Stimulated activated CD4-positive, alpha-beta T cell treated with anti-CD3 and anti-CD28 coated beads, Interleukin-15, amount 100 ng/mL, for 24 hours (primary cell): ENCODE measurements around the gene REPS2.

ENCODE experiments used
- DNase-seq: peaks from one replicate; pipeline ENCODE4 v3.0.0-alpha.2; 2020

The REPS2 gene

DNA sequence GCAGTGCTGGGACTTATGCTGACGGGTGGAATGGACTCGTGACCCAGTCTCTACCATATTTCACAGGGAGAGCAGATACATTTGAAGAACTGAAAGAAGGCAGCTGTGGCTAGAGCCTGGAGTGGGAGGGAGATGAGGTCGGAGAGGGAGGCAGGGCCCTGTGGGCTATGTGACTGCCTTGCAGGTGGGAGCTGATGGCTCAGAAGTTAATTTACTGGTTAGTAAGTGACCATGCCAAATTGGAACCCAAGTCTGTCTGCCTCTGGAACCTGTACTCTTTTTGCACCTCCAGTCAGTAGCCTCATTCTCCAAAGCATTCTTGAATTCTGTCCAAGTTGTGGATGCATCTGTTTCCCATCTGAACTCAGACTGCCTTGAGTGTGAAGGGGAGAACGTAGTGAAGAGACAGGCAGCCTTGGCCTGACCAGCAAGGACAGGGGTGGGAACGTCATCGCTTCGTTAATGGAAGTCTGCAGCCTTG is 92.3 kb downstream of the REPS2 start:
- DNase-seq = no peak

DNA sequence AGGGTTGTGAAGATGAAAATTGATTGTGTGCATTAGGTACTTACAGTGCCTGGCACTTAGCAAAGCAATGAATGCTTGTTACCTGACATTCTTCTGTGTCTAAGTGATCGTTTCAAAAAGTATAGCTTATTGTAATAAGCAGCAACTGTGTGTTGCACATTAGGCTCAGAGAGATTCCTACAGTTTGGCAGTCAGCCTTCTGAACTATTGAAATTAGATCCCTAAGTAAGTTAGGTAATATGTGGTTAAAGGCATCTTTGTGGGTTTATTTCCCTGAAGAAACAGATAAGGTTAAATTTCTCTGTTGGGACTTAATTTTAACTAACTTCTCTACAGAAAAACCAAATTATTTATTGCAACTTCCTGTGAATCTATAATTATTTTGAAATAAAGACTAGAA is 93.4 kb downstream of the REPS2 start:
- no peak for DNase-seq

DNA sequence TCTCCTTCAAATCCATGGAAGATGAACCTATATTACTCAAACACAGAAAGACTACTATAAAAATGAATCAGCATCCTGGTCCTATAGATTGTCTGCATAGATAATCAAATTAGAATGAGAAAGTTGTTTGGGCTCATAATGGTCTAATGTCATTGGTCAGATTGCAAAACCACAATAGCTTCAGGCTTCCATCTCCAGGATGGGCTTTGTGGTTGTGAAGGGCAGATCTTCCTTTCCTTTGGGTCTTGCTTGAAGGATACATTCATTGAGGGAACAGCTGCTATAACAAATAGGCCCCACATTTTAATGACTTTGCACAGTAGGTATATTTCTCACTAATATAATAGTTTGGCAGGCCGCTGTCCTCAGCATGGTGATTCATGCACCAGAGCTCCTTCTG is 94.3 kb downstream of the REPS2 start:
- no peak for DNase-seq

DNA sequence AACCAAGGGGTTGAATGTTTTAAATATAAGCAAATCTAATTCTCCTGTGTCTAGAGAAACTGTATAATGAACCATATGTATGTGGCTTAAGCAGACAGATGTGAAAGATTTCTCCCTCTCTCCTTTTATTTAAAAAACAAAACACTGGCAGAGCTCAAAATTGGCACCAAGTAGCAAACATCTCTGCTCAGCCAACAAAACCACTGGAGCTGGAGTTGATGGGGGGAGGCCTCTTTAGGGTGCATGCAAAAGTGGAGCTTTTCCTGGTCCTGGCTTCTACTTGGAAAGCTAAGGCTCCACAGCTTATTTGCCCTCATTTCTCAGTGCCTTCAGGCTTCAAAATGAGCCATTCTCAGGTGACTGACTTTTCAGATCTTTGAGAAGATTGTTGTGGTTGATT is 95.6 kb downstream of the REPS2 start:
- DNase-seq = no peak

DNA sequence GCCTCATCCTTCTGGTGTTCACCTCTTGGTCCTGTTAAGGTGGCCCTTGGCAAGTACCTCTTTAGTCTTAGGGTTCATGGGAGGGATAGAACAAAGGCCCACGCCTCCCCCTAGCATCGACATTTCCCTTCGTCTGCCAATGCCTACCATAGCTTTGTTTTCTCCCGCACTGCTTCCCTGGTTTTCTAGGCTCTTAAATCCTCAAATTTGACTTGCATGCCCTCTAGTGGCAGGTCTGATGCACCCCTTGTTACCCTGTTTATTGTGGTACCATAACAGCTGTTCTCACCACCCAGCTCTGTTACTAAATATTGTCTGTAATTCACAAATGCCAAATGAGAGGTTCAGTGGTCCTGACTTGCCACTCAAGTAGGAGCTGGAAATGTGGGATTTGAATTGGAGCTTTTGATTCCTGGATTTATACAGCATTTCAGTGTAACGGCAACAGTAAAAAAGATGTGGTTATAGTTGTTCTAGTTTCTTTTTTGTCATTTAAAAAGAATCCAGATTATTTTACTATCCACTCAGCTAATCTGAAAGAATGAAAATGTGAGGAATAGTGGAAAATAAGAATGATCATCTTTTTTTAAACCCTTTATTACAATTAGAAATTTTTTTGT is 100.1 kb downstream of the REPS2 start:
- peak; percentile 54 for DNase-seq

DNA sequence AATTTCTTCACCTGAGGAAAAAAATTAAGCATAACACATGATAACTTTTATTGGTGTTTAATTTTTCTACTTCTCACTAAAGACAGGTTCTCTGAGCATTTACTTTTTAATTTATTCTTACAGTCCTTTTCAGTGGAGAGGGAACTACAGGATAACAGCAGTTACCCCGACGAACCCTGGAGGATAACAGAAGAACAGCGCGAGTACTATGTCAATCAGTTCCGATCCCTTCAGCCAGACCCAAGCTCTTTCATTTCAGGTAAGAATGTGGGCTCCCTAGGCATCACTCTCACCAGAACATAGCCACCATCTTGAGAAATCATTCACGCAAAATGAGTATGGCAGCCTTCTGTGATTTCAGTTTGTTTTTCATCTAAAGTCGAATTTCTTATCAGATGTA is 100.8 kb downstream of the REPS2 start:
- DNase-seq = no peak

DNA sequence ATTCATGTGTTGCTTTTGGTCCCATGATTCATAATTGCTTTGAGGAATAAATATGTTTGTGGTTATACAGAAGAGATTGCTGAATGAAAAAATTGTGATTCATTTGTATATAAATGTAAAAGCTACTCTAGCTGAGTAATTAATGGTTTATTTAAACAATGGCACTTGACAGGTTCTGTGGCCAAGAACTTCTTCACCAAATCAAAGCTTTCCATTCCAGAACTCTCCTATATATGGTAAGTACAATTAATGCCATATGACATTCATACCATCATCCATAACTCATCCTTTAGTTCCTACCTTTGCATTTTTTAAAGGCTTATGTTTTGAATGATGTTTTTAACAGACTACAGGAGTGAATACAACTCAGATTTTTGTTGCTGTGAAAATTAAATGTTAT is 105.8 kb downstream of the REPS2 start:
- no peak for DNase-seq

DNA sequence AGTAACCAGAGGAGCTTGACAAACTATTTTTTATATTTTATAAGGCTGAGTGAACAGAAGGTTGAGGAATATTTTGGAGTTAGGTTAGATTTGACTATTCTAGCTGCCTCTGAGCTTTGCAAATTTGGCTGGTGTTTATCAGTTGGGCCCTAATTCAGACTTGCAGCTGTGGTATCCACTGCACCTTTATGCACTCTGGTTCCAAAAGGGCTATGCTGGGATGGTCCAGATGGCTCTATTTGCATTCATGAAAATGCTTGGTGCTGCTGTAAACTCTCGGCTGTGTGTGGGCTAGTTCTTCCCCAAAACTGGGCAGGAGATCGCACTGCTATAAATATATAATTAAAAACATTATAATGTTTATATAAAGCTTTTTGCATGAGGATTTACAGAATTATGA is 106.3 kb downstream of the REPS2 start:
- DNase-seq = no peak

DNA sequence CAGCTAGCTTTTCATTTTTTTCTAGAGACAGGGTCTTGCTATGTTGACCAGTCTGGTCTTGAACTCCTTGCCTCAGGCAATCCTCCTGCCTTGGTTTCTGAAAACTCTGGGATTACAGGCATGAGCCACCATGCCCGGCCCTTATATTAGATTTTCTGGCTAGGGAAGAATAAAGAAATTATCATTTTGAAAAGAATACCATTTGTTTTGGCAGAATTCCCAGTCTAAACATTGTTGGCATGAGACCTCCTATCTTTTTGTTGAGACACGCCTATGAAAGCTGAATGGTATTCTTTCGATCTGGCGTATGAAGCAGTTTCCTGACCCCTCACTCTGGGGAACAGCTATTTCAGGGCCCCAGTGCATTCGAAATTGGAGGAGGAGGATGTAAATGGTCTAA is 107.0 kb downstream of the REPS2 start:
- DNase-seq = no peak

DNA sequence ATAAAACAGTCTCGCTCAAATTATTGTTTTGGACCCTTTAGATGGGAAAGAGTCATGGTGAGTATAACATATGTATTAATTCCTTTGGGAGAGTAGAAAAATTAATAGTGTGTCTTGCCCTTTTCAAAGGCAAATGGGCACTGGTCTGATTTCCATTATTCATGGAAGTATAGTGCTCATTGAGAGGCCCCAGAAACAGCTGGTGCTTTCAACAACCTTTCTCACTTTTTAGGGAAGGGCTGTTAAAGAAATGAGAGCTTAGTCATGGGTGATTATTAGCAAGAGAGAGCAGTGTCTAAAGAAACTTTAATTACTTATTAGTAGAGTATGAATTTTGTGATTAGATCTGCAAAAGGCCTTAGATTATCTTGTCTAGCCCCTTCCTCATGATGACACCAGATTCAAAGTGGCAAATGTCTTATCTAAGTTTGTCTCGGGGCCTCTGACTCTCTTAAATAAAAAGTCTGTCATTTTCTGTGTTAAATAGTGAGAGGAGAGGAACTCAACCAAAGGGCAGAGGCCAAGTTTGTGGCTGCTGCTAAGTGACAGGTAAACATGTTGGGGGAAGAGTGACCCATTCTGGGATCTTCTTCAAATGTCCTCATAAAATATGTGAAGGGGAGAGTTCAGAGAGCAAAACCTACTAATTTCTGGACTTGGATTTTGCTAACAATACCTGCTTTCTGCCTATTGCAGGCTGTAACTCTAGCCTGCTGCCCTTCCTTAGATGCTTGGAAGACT is 110.6 kb downstream of the REPS2 start:
- no peak for DNase-seq

DNA sequence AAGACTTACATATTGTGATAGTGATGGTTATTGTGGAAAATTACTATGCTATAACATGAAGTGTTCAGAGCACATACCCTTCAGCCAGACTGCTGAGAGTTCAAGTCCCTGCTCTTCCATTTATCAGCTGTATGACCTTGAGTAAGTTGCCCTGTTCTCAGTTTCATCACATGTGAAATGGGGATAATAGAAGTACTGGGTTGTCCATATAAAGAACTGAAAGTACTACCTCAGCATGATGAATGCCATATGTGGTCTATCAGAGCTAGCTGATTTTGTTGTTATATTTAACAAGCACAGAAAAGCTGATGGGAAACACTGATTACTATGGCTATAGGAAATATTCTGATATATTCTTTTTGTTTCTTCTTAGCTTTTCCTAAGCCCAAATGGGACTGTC is 115.6 kb downstream of the REPS2 start:
- no peak for DNase-seq

DNA sequence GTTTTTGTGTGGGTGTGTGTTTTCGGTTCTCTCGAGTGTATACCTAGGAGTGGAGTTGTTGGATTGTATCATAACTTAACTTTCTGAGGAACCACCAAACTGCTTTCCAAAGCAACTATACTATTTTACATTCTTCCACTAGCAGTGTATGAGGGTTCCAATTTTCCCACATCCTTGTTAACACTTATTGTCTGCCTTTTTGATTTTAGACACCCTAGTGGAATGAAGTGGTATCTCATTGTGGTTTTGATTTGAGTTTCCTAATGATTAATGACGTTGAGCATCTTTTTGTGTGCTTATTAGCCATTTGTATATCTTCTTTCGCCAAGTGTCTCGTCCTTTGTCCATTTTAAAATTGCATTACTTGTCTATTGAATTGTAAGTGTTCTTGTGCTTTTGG is 118.6 kb downstream of the REPS2 start:
- no peak for DNase-seq

DNA sequence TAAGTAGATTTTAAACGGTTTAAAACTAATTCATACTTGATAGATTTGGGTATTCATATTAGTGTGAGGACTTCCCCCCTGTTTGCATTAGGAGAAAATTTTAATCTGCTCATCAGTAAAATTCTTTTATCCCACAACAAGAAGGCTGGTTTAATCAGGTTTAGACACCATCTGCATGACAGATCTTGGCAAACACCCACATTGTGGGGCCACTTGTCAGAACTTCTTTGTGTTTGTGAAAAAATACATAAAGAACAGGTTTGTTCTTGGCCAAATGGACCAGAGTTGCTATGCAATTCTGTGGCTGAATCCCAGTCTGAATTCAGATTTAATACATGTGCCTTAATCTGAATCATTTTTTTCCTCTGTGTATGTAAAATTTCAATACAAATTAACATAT is 121.1 kb downstream of the REPS2 start:
- no peak for DNase-seq

DNA sequence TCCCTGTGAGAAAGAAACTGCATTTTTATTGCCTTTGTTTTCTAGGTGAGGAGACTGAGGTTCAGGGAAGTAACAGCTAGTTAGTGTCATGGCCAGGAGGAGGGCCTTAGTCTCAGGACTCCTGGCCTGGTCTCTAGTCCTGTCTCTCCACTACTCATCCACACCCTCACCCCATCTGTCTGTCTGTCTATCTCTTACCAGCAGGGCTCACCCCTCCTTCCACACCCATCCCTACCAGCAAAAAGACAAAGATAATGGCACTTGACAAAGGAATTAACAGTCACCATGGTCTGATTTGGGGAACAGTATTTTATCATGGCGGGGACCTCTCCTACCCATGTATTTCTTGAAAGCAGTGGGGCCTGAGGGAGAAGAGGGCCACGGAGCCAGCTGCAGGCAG is 125.8 kb downstream of the REPS2 start:
- DNase-seq = no peak

DNA sequence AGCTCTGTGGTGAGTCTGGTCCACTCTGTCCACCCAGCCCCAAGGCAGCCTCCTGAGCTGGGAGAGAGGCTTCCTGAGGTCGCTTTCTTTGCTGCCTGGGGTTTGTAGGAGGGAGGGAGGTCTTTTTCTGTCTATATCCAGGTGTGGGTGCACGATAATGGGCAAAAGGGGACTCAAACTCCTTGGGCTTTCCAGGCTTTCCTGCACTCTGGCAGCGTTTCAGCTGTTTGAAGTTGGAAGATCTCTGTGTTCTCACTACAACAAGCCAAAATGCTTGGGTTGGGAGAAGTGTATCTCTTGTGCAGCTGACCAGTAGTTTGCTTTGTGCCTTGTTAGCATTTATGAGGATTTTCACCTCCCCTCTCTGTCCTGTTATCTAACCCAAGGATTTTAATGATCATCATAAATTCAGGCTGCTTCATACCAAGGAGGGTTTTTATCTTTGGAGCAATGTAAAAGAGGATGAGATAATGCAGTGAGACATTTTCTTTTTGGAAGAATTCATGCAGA is 126.3 kb downstream of the REPS2 start:
- DNase-seq = no peak

DNA sequence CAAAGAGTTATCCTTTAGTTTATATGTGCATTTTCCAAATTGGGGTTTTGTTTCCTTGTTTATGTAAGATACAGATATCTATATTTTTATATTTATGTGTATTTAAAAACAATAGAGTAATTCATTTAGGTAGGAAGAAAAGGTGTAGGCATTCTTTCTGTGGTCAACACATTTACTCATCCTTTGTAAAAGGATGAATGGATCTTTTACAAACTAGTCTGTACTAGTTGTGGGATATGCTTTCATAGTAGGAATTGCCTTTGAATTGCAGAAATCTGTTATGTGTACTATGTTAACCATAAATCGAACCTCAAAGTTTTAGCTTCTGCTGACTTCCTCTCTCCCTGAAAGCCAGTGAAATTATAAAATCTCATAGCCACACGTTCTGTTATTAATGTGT is 128.5 kb downstream of the REPS2 start:
- no peak for DNase-seq

DNA sequence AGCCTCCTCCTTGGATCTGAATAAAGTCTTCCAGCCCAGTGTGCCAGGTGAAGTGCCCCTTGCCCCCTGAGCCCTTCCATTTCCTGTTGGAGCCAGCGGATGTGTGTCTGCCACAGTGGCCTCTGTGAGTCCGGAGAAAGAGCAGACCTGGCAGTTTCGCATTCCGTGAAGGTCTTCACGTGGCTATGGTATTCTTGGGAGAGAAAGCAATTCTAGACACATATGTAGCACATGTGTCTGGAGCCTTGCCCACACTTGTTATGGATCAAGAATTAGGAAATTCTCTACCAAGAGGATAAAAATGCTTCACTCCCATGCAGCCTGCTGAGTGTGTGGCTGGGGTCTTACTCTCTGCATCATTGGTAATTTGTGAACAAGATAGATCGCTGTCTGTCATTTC is 130.9 kb downstream of the REPS2 start:
- DNase-seq = no peak

DNA sequence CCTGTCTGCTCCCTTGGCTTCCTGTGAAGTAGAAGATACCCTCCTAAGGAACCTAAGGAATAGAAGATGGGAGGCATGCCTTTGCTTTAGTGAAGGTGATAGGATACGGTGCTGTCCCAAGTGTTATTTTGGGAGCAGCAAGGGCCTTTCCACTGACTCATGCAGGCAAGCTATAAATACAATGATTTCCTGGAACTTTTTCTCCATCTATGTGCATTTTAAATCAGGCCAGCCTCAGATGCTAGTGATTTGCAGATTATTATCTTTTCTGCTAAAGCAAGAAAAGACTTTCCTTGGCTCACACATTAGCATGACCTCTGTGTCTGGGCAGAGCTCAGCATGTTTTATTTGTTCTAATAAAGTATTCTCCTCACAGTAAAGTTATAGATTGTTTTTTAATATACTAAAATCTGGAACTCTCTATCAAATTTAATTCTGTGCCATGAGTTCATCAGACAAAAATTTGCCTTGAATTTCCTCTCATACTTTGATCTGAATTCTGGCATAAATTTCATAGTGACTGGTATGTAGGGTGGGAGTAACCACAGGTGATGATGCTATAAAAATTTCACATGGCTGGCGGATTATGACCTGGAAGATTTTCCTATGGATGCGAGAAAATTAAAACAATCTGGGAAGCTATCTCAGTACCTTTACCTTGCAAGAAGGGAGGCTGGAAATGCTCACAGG is 131.7 kb downstream of the REPS2 start:
- no peak for DNase-seq

DNA sequence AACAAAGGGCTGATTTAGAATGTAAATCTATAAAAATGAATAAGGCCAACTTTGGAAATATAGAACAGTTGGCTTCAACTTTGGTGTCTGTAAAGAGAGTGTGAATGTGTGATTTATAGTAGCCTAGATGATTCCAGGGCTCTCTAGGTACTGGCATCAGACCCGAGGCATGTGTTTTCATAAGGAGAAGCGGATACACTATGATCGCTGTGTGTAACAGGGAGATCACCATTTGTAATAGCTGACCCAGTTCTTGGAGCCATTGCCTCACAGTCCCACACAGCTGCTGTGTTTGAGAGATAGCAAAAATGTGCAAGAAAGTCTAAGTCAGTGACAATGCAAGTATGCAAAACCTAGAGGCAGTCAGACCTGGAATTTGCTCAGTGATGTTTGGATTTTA is 135.1 kb downstream of the REPS2 start:
- no peak for DNase-seq

DNA sequence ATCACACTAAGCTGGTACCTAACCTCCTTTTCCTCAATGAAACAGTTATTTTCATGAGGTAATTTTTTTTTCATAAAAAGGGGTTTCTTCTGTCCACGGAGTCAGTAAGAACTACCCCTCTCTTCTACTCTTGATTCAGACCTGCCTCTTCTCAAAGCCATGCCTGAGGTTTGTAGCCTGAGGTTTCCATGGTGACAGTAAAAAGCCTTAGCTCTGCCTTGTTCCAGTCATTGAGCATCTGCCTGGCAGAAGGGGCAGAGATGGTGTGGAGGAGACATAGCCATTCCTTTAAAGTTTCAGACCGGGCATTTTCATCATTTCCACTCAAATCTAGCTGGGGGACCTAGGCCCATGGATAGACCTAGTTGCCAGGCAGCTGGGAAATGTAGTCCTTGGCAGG is 135.5 kb downstream of the REPS2 start:
- DNase-seq = no peak

DNA sequence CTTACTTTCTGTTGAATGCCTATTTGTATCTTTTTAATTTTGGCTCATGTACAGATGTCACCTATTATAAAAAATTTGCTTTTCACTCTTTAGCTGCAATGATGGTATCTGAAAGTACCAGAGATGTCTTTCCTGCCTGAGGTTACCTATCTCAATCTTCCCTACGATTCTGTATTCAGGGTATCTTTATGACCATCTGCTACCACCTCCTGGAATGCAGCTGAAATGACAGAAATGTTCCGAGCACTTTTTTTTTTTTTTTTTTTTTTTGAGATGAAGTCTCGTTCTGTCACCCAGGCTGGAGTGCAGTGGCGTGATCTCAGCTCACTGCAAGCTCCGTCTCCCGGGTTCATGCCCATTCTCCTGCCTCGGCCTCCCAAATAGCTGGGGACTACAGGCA is 136.4 kb downstream of the REPS2 start:
- DNase-seq = no peak

DNA sequence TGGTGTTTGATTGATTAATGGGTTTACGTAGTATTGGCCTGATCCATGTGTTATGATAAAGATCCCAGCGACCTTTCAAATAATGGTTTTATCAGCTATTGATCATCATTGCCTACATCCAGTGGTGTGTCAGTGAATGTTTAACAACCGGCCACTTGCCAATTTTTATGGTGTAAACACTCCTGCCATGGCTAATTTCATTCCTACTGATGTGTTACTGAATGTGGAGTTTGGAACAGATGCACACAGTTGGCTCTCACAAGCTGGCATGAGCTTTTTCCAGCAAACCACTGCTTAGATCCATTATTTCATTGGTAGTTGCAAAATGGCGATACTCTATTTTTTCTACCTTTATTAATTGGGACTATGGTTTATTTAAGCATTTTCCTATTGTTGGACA is 139.9 kb downstream of the REPS2 start:
- DNase-seq = no peak

DNA sequence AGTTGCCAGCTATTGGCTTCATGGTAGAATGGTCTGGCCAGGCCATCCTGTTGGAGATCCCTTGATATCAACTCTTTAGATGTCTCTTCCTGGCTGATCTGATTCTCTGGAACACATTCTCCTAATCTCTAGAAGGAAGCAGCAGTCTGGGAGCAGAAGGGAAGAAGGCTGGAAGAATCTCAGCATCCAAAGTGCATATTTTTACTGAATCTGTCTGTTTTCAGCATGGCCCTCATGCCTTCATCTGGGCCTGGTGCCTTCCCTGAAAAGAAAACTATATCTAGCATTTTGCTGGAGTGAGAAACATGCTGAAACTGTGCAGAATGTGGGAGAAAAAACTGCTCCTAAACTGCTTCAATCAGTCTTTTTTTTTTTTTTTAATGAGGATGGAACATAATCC is 148.7 kb downstream of the REPS2 start:
- DNase-seq = no peak
